ENCODE results near the gene TMX2.
A peak's percentile ranks its signal among the peaks of the same experiment; 100 is the strongest.
"Not testable (repeated sequence)": the region's sequence is repeated elsewhere in the genome, so short reads cannot be mapped to it uniquely, and the experiment has no call there.

The TMX2 gene

DNA sequence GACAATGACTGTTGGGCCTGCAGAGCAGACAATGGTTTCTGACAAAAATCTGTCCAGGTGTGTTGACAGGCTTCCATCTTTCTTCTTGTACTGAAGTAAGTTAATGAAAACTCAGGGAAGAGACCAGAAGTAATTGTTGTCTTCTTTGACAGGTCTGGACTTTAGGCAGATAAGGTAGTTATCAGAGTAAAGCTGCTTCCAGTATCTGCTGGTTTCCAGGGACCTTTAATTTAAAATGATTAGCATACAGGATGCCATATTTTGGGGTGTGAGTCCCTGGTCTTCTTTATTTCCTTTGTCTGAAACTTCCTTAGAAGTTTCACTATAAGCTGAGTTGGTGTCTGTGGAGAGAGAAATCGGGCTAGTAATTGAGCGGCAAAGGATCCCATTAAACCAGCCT is 1.4 kb downstream of the TMX2 start:
- DNase-seq, result no peak

DNA sequence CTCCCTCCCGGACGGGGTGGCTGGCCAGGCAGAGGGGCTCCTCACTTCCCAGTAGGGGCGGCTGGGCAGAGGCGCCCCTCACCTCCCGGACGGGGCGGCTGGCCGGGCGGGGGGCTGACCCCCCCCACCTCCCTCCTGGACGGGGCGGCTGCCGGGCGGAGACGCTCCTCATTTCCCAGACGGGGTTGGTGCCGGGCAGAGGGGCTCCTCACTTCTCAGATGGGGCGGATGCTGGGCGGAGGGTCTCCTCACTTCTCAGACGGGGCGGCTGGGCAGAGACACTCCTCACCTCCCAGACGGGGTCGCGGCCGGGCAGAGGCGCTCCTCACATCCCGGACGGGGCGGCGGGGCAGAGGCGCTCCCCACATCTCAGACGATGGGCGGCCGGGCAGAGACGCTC is 4.3 kb downstream of the TMX2 start:
- not testable (repeated sequence) for DNase-seq

DNA sequence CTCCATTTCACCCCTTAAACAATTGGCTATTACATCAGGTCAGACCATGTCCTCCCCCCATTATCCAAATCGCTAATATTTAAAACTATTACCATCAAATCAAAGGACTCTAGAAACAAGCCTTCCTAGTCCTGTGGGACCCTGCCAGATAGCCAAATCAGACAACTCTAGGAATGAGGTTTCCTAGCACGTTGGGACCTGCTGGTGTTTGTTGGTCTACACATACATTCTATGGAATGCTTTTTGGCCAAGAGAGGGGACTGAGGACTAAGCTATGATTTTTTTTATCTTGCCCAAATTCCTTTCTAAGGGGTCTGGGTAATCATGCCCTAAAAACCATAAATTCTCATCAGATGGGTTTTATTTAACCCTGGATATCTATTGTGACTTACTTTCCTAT is 14.8 kb downstream of the TMX2 start:
- no peak for DNase-seq

DNA sequence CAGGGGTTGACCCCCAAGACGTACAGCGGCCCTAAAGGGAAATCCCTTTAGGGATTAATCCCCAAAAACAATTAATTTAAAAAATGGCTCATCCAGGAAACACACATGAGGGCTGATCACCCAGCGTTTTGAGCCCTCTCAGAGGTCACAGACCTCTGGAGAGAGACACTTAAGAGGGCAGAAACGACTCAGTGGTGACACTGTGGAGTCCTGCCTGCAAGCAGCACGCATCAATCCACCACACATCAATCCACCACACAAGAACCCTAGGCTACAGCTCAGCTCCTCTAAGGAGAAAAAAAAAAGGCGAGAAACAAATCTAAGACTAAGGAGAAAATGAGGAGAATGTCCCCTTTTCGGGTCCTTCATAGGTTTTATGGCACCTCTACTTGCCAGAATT is 16.4 kb downstream of the TMX2 start:
- DNase-seq, result no peak

DNA sequence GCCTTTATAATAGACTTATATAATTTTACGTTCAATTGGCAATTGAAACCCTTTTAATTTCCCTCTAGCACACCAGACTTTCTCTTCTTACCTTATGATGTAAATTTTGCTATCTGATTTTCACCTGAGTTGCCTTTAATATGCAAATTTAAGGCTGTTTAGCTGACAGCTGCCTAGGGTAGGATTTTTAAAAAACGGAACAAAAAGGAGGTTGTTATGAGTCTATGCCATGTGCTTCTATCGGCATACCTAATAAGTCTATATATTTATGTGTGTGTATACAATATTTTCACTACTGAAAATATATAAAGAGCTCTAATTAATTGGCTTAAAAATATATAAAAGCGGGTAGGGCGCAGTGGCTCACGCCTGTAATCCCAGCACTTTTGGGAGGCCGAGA is 17.1 kb downstream of the TMX2 start:
- no peak for DNase-seq

DNA sequence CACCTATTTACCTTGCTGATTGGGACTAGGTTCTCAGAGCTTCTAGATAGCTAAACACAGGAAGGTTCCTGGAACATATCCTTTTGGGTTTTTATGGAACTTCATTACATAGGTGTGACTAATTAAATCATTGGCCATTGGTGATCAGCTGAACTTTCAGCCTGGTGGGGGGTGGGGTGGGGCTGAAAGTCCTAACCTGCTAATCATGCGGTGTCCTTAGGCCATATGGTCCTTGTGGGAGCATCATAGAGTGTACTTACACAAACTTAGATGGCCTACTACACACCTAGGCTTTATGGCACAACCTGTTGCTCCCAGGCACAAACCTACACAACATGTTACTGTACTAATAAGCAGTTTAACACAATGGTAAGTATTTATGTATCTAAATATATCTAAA is 20.3 kb downstream of the TMX2 start:
- DNase-seq, result no peak

DNA sequence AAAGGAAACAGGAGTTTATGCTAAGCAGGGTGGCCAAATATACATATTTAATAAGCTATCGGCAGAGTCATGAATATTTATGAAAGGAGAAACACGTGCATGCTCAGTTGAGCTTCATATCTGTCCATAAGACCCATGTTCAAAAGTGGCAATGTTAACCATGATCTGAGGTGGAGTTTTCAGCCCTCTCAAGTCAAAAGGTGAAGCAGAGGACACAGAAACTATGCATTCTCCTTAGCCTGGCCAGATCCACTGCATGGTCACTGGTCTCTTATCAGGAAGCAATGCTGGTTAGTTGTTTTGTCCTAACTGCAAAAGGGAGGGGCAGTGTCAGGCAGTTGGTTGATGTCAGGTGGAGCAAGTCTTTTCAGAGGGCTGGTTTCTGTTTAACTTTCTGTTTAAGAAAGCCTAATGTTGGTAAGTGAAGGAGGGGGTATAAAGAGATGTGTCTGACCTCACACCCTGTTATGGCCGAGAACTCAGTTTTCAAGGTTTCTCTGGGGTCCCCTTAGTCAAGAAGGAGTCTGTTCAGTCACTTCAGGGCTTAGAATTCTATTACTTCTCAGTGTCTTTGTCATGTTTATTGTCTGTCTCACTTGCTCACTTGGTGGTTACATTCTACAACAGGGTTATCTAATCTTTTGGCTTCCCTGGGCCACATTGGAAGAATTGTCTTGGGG is 23.4 kb downstream of the TMX2 start:
- no peak for DNase-seq

DNA sequence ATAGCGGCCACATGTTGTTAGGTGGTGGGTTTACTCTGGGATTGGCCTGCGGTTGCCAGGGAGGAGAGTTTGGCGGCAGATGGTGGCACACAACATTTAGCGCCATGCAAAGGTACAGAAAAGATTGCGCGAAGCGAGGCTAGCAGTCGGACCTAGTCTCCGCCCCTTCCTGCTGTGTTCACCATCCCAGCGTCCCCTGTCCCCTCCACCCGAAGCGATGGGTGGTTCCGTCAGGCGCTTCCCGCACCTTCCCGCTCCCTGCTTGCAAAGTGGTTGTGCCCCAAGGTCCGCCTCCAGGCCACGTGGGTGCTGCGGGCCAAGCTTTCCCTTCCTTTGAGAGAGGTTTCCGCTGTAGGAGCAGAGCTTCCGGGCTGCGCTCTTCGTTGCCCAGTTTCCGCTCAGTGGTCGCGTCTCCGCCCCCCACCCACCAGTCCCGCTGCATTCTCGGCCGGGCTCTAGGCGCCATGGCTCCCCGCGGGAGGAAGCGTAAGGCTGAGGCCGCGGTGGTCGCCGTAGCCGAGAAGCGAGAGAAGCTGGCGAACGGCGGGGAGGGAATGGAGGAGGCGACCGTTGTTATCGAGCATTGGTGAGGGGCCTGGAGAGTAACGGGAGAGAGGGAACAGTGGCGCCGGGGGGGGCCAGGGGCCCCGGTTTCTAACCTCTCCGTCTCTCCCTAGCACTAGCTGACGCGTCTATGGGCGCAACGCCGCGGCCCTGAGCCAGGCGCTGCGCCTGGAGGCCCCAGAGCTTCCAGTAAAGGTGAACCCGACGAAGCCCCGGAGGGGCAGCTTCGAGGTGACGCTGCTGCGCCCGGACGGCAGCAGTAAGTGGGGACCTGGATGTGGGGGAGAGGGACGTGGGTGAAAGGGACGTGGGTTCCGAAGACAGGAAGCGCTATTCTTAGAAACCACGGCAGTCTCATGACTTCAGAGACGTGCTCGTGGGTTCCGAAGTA is 29.0 kb downstream of the TMX2 start, which contains the start of gene SELENOH:
Gene SELENOH (plus strand): TSS at position 360 of the 955 bp plus-strand sequence. CDS start 105 bp downstream, at position 465.
- peak; percentile 51 to 98 (median 91) for DNase-seq

DNA sequence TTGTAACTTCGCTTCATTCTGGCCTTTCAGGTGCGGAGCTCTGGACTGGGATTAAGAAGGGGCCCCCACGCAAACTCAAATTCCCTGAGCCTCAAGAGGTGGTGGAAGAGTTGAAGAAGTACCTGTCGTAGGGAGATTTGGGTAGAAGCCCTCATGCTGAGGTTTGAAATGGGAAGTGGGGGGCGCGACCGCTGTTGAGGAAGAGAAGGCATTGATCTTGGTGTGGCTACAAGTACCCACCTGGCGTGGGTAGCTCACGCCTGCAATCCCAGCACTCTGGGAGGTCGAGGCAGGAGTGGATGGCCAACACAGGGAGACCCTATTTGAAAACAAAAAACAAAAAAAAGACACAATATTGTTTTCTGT is 29.7 kb downstream of the TMX2 start:
- no peak for DNase-seq

DNA sequence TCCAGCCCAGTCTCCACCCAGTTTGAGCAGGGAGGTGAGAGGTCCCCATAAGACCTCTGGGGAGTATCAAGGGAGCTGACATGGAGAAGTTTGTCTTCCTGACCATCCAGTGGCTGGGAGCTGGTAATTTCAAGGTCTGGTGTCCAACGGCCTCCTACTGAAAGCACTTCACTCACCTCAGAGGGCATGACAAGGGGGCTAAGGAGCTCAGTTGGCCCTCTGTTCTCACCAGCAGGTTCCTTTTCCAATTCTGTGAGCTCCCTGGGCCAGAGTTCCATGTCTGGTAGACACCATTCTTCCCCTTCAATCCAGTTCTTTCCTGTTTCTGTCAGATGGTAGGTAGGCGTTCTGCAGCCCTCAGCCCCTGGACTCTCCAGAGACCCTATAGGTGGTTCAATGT is 32.0 kb downstream of the TMX2 start:
- DNase-seq, result no peak

DNA sequence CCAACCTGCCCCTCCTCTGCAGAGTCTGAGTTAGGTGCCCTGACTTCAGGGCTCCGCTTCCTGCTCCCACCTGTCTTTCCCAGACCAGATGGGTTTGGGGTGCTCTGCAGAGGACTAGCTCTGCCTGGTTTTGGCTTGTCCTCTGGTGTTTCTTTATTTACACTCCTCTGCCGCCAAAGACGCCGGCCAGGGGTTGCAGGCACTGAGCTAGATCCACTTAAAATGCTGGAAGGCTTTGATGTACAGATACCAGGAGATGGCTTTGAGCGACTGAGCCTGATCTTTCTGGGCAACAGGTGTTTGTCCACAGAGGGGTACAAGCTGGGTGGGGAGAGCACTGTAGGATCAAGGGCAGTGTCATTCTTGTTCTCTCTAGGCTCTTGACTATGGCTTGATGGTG is 32.8 kb downstream of the TMX2 start:
- no peak for DNase-seq

DNA sequence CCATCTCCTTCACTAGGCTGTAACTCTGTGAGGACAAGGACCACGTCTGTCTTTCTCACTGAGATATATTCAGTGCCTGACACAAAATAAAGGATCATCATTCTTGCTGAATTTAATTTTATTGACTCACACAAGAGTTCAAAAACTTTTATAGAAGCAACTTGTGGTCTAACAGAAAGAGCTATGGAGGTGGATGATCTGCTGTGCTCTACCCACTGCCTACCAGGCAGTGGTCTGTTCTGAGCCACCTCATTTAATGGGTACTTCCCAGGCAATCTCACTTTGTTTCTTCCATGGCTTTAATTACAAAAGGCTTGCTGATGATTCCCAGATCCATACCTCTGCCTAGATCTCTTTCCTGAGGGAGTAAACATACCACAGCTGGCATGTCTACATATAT is 34.5 kb downstream of the TMX2 start:
- no peak for DNase-seq

DNA sequence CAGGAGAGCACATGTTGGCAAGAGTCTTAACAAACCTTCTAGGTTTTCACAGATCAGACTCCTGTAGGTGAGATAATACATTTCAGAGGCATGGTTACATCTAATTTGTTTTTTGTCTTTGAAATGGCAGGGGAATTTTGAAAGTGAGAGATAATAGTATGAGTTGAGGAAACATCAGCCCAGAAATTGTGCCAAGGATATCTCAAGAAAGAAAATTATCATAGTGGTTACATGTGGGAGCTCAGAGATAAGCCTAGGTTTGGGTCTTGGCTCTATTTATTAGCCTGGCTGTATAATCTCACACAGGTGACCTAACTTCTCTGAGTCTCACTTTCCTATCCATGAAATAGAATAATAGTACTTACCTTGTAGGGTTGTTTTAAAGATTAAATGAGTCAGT is 38.8 kb downstream of the TMX2 start:
- DNase-seq, result no peak

DNA sequence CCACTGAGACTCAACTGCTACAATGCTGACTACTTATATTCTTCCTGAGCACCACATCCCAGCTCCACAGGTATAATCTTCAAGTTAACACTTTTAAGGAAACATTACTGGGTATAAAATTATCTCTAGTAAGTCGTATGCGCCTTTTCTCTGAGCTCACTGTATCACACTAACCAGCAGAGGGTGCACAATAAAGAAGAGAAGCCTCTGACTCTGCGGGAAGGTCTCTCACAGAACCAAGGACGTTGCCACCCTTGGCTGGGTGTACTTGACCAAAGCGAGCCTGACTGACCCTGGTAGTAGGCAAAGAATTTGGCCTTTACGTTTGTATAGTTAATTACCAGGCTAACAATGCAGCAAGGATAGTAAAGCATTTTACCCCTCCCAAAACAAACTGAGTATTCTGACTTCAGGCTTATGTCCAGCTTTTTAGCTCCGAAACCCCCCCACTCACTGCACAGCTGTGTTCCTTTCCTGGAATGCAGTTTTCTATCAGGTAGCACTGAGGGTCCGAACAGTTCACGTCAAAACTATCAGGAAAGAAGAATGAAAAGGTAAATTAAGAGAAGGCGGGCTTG is 39.4 kb downstream of the TMX2 start, which contains the start of gene BTBD18:
Gene BTBD18 (minus strand): TSS at position 144 of the 578 bp plus-strand sequence. CDS start 631 bp downstream, outside the sequence.
- DNase-seq, result peak in 6 of 51 donors; percentile 5 to 19 (median 12)

DNA sequence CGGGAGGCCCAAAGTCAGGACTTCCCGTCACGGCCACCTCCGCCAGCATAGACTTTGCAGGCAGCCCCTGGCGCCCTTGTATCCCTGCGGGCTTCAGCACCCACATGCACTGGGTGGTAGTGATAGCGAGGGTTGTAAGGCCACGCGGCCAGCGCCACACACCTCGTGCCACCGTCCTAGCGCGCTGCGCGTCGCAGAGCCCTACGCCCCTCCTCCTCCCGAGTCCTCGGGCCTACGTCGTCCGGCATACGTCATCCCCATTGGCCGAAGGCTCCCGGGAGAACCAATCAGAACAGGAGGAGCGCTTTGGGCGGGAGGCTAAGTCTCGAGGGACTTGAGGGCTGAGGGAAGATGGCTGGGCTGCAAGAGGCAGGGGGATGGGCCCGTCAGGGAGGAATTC is 40.6 kb downstream of the TMX2 start:
- DNase-seq, result no peak

DNA sequence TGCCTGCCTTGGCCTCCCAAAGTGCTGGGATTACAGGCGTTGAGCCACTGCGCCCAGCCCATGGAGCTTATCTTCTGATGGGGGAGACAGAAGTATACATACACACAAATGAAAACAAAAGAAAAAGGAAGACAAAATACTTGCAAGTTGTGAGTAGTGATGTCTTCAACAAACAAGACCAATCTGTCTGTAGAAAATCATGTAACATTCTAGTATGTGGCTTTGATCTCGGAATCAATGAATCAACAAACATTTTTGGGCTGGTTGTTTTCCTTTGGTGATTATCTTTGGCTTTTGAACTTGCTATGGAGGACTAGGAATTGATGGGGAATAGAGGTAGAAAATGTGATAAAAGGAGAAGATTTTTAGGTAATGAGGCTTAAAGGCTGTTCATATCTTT is 45.8 kb downstream of the TMX2 start:
- DNase-seq, result no peak

DNA sequence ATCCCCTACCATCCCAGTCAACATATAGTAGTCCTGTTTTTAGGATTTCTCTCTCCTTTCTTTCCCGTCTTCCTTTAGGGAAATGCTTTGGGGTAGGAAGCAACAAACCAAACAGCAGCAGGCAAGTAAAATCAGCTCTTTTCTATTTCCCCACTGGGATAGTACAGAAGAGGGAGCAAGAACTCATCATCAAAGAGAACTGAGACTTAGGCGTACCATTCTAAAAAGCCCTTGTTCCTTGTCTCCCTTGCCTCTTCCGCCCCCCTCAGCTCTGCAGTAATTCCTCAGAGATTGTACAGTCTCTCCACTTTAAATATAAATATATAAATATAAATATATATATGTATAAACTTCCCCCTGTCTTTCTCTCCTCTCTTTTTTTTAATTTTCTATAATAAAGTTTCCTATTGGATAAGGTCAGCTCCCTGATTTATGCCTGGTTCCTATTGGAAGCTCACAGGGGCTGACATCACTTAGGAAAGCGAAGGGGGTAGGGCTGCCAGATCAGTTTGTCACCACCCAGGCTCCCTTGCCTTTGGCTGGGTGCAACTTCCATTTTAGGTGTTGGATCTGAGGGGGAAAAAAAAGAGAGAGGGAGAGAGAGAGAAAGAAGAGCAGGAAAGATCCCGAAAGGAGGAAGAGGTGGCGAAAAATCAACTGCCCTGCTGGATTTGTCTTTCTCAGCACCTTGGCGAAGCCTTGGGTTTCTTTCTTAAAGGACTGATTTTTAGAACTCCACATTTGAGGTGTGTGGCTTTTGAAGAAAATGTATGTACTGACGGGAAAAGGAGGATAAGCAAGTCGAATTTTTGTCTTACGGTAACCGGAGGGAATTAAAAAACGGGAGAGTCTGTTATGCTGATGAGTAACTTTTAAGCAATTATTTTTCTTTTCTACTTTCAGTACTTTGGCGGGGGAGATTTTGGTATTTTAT is 49.2 kb downstream of the TMX2 start, which contains the start of gene CTNND1:
Gene CTNND1 (plus strand): TSS at position 502 of the 934 bp plus-strand sequence. CDS start 29,677 bp downstream, outside the sequence.
- peak in 49 of 51 donors; percentile 11 to 93 (median 66) for DNase-seq

DNA sequence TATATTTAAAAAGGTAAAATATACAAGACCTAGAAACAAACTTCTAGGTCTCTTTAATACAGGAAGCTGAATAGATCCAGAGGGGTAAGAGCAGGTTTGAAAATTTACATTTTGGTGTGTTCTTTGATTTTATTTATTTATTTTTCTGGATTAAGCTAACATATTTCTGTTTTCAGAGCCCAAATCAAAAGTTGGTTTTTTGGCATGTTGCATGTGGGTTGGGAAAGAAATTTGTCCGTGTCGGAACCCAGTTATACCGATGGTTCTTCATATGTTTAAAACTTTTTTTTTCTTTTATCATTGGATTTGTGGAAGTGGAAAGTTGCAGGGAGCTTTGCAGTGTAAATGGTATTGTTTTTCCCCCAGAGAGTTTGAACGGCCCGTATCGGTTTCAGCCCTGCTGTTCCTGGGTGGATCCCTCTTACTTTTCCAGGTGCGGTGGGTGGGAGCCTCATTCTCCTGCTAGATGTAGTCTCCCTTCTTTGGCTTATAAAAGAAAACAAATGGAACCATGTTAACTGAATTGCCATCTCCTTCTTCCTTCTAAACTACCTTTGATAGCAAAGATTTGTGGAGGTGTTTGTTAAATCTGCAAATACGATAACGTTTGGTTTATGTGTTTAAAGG is 50.0 kb downstream of the TMX2 start:
- peak in 3 of 51 donors; percentile 5 to 25 (median 11) for DNase-seq

DNA sequence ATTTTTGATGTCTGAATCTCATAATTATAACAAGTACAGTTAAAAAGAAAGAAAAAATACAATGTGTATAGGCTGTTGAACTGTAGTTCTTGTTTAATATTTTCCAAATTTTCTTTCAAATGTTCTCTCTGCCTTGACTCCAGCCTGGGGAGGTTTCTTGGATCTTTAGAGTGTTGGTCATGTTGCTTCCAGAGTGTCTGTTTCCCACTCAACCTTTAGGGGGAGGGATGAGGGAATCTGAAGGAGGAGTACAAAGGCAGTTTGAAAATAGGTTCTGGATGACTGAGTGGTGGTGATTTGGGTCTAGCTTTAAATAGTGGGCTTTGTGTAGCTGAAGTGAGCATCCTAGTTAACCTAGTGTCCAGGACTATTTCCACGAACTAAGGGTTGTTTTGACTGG is 51.2 kb downstream of the TMX2 start:
- DNase-seq, result peak in 2 of 51 donors; percentile 25 to 56

DNA sequence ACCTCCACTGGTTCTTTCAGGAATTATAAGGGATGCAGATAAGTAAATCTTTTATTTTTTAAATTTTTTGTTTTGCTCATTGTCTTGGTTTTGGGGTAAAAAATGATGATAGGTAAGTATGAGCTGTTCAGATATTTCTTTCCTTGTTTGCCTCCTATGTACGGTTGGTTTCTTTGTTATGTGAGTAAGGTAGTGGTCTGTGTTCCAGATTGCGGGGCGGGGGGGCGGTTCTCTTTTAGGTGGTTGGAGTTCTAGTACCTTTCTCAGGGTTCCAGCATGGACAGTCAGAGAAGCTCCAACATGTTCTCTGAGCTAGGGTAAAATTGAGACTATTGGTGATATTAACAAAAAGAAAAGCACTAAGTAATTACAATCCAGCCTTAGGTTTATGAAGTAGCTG is 51.6 kb downstream of the TMX2 start:
- peak in 1 of 51 donors; percentile 46 for DNase-seq
